Gastrocnemius medialis (tissue), 4 donors: ENCODE results near the gene COBLL1. TPM values are rescaled to one million over a fixed set of nuclear protein-coding genes. Genes with fewer than 3 reads are reported as not detected.

Experiments used
- ATAC-seq, 2 donors: fragments of 150-250 bp; one replicate each; pipeline ENCODE4 v1.9.1; 2016
- DNase-seq, 2 donors: peaks; one replicate each; pipeline ENCODE4 v3.0.0-alpha.2; 2019
- H3K27ac ChIP-seq, 4 donors: fragments of 200-600 bp; sonication (generic); 1 replicate in 1 of 4; 2 replicates in 3 of 4; pipeline ENCODE4 v1.5.1; 2016 to 2018; ENCODE audit warnings: mild to moderate bottlenecking in 2 of 4, moderate library complexity in 1 of 4
- H3K27me3 ChIP-seq, 3 donors: fragments of 200-600 bp; sonication (generic) in 2 of 3; 1 replicate in 1 of 3; 2 replicates in 2 of 3; pipeline versions ENCODE4 v1.5.1 to v1.6.0; 2016 to 2019; ENCODE audit warnings: mild to moderate bottlenecking in 1 of 3, moderate library complexity in 1 of 3
- H3K36me3 ChIP-seq, 2 donors: fragments of 200-600 bp; sonication (generic) in 1 of 2; one replicate each; pipeline ENCODE4 v1.5.1; 2017 to 2018
- H3K4me1 ChIP-seq, 2 donors: fragments of 200-600 bp; sonication (generic) in 1 of 2; one replicate each; pipeline ENCODE4 v1.5.1; 2016 to 2017; ENCODE audit warnings: mild to moderate bottlenecking in 2 of 2
- H3K4me3 ChIP-seq, 4 donors: fragments of 200-600 bp; sonication (generic) in 3 of 4; 1 replicate in 1 of 4; 2 replicates in 3 of 4; pipeline ENCODE4 v1.5.1; 2016 to 2019; ENCODE audit warnings: mild to moderate bottlenecking in 2 of 4
- H3K9me3 ChIP-seq, 3 donors: fragments of 200-600 bp; sonication (generic) in 2 of 3; 1 replicate in 1 of 3; 2 replicates in 2 of 3; pipeline ENCODE4 v1.5.1; 2016 to 2019
- CTCF ChIP-seq, 5 experiments: fragments of 450-650 bp in 3 of 5; fragments of 200-600 bp in 2 of 5; sonication (generic) in 2 of 5; IDR thresholded peaks in 4 of 5; conservative IDR thresholded peaks in 1 of 5; 1 replicate in 4 of 5; 2 replicates in 1 of 5; pipeline ENCODE4 v1.5.1; 2016 to 2019; ENCODE audit warnings: antibody characterized with exemption in 5 of 5, mild to moderate bottlenecking in 3 of 5, moderate library complexity in 3 of 5
- POLR2A ChIP-seq, 2 donors: fragments of 450-650 bp; IDR thresholded peaks; one replicate each; pipeline ENCODE4 v1.6.1; 2017; ENCODE audit warnings: antibody characterized with exemption in 2 of 2, mild to moderate bottlenecking in 2 of 2, moderate library complexity in 2 of 2
- in situ Hi-C, 4 donors: fragments of 200-750 bp; cut with MboI; loops; one replicate each; pipeline versions ENCODE4 v1.15.0 to v1.8.0; 2017; ENCODE audit warnings: low sequenced_read_pairs in 4 of 4
- intact Hi-C: fragments of 100-400 bp; cut with DNase I; formaldehyde crosslinking; loops from one replicate; pipeline ENCODE4 v1.15.1; 2023; ENCODE audit warnings: low total_unique reads
- total RNA-seq, 4 donors: library from RNA; depleted of rRNA; stranded (reverse); fragments of >200 nt; gene quantifications; one replicate each; pipeline versions ENCODE4 v1.1.0 to v1.2.3, GENCODE V29; 2016

COBLL1 gene
- total RNA-seq, 4 donors from 2014 or later: 1.9 to 9.6 (median 4.0) TPM

GRCh38 chr2:164766954-164767320 is 74.7 kb downstream of the COBLL1 start:
- no peaks in the 10 kb centered on the region for H3K9me3 ChIP-seq
- ATAC-seq: no peak
- no peak for TF ChIP-seq CTCF (IDR thresholded peaks at IDR 0.05 in 4 of 5, conservative IDR thresholded peaks at IDR 0.05 in 1 of 5)
- no peak for TF ChIP-seq POLR2A (IDR thresholded peaks at IDR 0.05)
- no peaks in the 10 kb centered on the region for H3K36me3 ChIP-seq
- no peaks in the 10 kb centered on the region for H3K27me3 ChIP-seq
- H3K27ac ChIP-seq: no peak overlapping the region
- DNase-seq: no peak
- H3K4me3 ChIP-seq: no peak overlapping the region
- no peaks in the 10 kb centered on the region for H3K4me1 ChIP-seq
- intact Hi-C loops (no loop called here), in situ Hi-C loops (no loop called here)

GRCh38 chr2:164766216-164766953 is 75.2 kb downstream of the COBLL1 start:
- H3K27me3 ChIP-seq: no peaks in the 10 kb centered on the region
- H3K36me3 ChIP-seq: no peaks in the 10 kb centered on the region
- intact Hi-C loops: no loop called here
- H3K4me3 ChIP-seq: no peak overlapping the region
- H3K27ac ChIP-seq: no peak overlapping the region
- in situ Hi-C loops: no loop called here
- DNase-seq (no peak), ATAC-seq (no peak)
- H3K4me1 ChIP-seq: no peaks in the 10 kb centered on the region
- H3K9me3 ChIP-seq: no peaks in the 10 kb centered on the region
- TF ChIP-seq POLR2A (IDR thresholded peaks at IDR 0.05) (no peak), CTCF (IDR thresholded peaks at IDR 0.05 in 4 of 5, conservative IDR thresholded peaks at IDR 0.05 in 1 of 5) (no peak)

- intact Hi-C loops (no loop called here), in situ Hi-C loops (no loop called here)
- no peak overlapping the region for H3K4me3 ChIP-seq
- no peak for TF ChIP-seq CTCF (IDR thresholded peaks at IDR 0.05 in 4 of 5, conservative IDR thresholded peaks at IDR 0.05 in 1 of 5)
- TF ChIP-seq POLR2A (IDR thresholded peaks at IDR 0.05): no peak
- no peaks in the 10 kb centered on the region for H3K9me3 ChIP-seq
- H3K4me1 ChIP-seq: no peaks in the 10 kb centered on the region
- DNase-seq: no peak
- no peak overlapping the region for H3K27ac ChIP-seq
- no peak for ATAC-seq
- no peaks in the 10 kb centered on the region for H3K27me3 ChIP-seq
- H3K36me3 ChIP-seq: no peaks in the 10 kb centered on the region
These were observed 76.6 kb downstream of the COBLL1 start for GRCh38 chr2:164764996-164765395.

GRCh38 chr2:164764474-164764873 is 77.1 kb downstream of the COBLL1 start:
- Histone ChIP-seq H3K9me3 (no peaks in the 10 kb centered on the region), H3K27ac (no peak overlapping the region), H3K4me3 (no peak overlapping the region), H3K27me3 (no peaks in the 10 kb centered on the region), H3K4me1 (no peaks in the 10 kb centered on the region), H3K36me3 (no peaks in the 10 kb centered on the region)
- DNase-seq (no peak), ATAC-seq (no peak)
- intact Hi-C loops (no loop called here), in situ Hi-C loops (no loop called here)
- no peak for TF ChIP-seq CTCF (IDR thresholded peaks at IDR 0.05 in 4 of 5, conservative IDR thresholded peaks at IDR 0.05 in 1 of 5)
- no peak for TF ChIP-seq POLR2A (IDR thresholded peaks at IDR 0.05)

GRCh38 chr2:164763431-164763830 is 78.2 kb downstream of the COBLL1 start:
- Histone ChIP-seq H3K36me3 (no peaks in the 10 kb centered on the region), H3K27me3 (no peaks in the 10 kb centered on the region), H3K27ac (no peak overlapping the region), H3K4me3 (no peak overlapping the region), H3K4me1 (no peaks in the 10 kb centered on the region), H3K9me3 (no peaks in the 10 kb centered on the region)
- intact Hi-C loops (no loop called here), in situ Hi-C loops (no loop called here)
- DNase-seq: no peak
- TF ChIP-seq CTCF (IDR thresholded peaks at IDR 0.05 in 4 of 5, conservative IDR thresholded peaks at IDR 0.05 in 1 of 5): no peak
- no peak for TF ChIP-seq POLR2A (IDR thresholded peaks at IDR 0.05)
- no peak for ATAC-seq
